Activated CD4-positive, alpha-beta T cell treated with anti-CD3 and anti-CD28 coated beads for 48 hours (primary cell): ENCODE measurements around the gene RBM25.
A peak's percentile ranks its signal among the peaks of the same experiment; 100 is the strongest.
"Not testable (repeated sequence)": the region's sequence is repeated elsewhere in the genome, so short reads cannot be mapped to it uniquely, and the experiment has no call there.

Experiments
- DNase-seq: peaks from one replicate; pipeline ENCODE4 v3.0.0-alpha.2; 2020

The RBM25 gene

GRCh38 chr14:73105050-73105449, 46.7 kb downstream of the RBM25 start:
- DNase-seq: no peak

GRCh38 chr14:73105727-73106126, 47.4 kb downstream of the RBM25 start:
- no peak for DNase-seq

- no peak for DNase-seq
These were observed 57.8 kb downstream of the RBM25 start for GRCh38 chr14:73116079-73116665.

GRCh38 chr14:73124180-73124894, 66.0 kb downstream of the RBM25 start:
- no peak for DNase-seq

GRCh38 chr14:73125169-73125588, 66.8 kb downstream of the RBM25 start:
- no peak for DNase-seq

GRCh38 chr14:73125746-73126145, 67.4 kb downstream of the RBM25 start:
- DNase-seq: no peak

- no peak for DNase-seq
These were observed 75.5 kb downstream of the RBM25 start for GRCh38 chr14:73133795-73134194.

GRCh38 chr14:73136085-73136386, 77.7 kb downstream of the RBM25 start:
- DNase-seq: no peak

GRCh38 chr14:73136387-73137225, 78.3 kb downstream of the RBM25 start, which contains the start of gene PSEN1:
Gene PSEN1 (plus strand): TSS chr14:73136507. CDS start chr14:73148020, 11,513 bp downstream.
- peak; percentile 99 for DNase-seq

- DNase-seq: no peak
These were observed 82.5 kb downstream of the RBM25 start for GRCh38 chr14:73140811-73141323.

- no peak for DNase-seq
These were observed 83.9 kb downstream of the RBM25 start for GRCh38 chr14:73142216-73142615.

GRCh38 chr14:73143003-73143402, 84.7 kb downstream of the RBM25 start:
- no peak for DNase-seq

- DNase-seq: no peak
These were observed 85.3 kb downstream of the RBM25 start for GRCh38 chr14:73143617-73144016.

GRCh38 chr14:73145371-73145770, 87.0 kb downstream of the RBM25 start:
- no peak for DNase-seq

- DNase-seq: no peak
These were observed 87.8 kb downstream of the RBM25 start for GRCh38 chr14:73146111-73146510.

GRCh38 chr14:73149753-73150152, 91.4 kb downstream of the RBM25 start:
- DNase-seq: no peak

GRCh38 chr14:73153272-73153671, 94.9 kb downstream of the RBM25 start:
- no peak for DNase-seq

GRCh38 chr14:73162251-73162650, 103.9 kb downstream of the RBM25 start:
- no peak for DNase-seq

GRCh38 chr14:73166399-73166798, 108.1 kb downstream of the RBM25 start:
- DNase-seq: no peak

- DNase-seq: no peak
These were observed 109.4 kb downstream of the RBM25 start for GRCh38 chr14:73167727-73168126.

- DNase-seq: no peak
These were observed 109.9 kb downstream of the RBM25 start for GRCh38 chr14:73168274-73168673.

GRCh38 chr14:73168691-73169090, 110.4 kb downstream of the RBM25 start:
- no peak for DNase-seq

- not testable (repeated sequence) for DNase-seq
These were observed 111.5 kb downstream of the RBM25 start for GRCh38 chr14:73169855-73170254.

GRCh38 chr14:73170686-73171085, 112.4 kb downstream of the RBM25 start:
- DNase-seq: no peak
